Transverse colon (tissue), 4 donors: ENCODE measurements around the gene DELE1. TPM values are rescaled to one million over a fixed set of nuclear protein-coding genes. Genes with fewer than 3 reads are reported as not detected.

Source experiments
- DNase-seq: peaks from one replicate; pipeline ENCODE4 v3.0.0-alpha.2; 2019
- H3K27ac ChIP-seq, 4 donors: fragments of 200-600 bp; sonication (generic); 2 replicates each; pipeline ENCODE4 v1.5.1; 2016 to 2018; ENCODE audit warnings: inconsistent platforms in 4 of 4
- H3K27me3 ChIP-seq: fragments of 200-600 bp; sonication (generic); 2 replicates; pipeline ENCODE4 v1.5.1; 2017; ENCODE audit warnings: inconsistent platforms
- H3K36me3 ChIP-seq, 4 donors: fragments of 200-600 bp; sonication (generic); 2 replicates each; pipeline ENCODE4 v1.5.1; 2017 to 2019; ENCODE audit warnings: inconsistent platforms in 4 of 4
- H3K4me1 ChIP-seq, 4 donors: fragments of 200-600 bp; sonication (generic); 2 replicates each; pipeline ENCODE4 v1.5.1; 2017 to 2020; ENCODE audit warnings: inconsistent platforms in 4 of 4
- H3K4me3 ChIP-seq, 4 donors: fragments of 200-600 bp; sonication (generic); 1 replicate in 1 of 4; 2 replicates in 3 of 4; pipeline versions ENCODE4 v1.5.1 to v1.6.1; 2017 to 2019; ENCODE audit warnings: inconsistent platforms in 4 of 4
- H3K9me3 ChIP-seq, 2 donors: fragments of 200-600 bp; sonication (generic); 2 replicates each; pipeline ENCODE4 v1.5.1; 2017 to 2019; ENCODE audit warnings: inconsistent platforms in 2 of 2
- CTCF ChIP-seq, 5 experiments: fragments of 200-600 bp in 3 of 5; fragments of 450-650 bp in 2 of 5; sonication (generic) in 3 of 5; IDR thresholded peaks; 1 replicate in 2 of 5; 2 replicates in 3 of 5; pipeline ENCODE4 v1.5.1; 2016 to 2017; ENCODE audit warnings: antibody characterized with exemption in 5 of 5, inconsistent platforms in 3 of 5, mild to moderate bottlenecking in 2 of 5, moderate library complexity in 1 of 5
- EP300 ChIP-seq: sonication (generic); formaldehyde crosslinking; IDR thresholded peaks from one replicate; pipeline ENCODE4 v1.6.1; 2017; ENCODE audit warnings: antibody characterized with exemption, low read depth
- POLR2A ChIP-seq: fragments of 450-650 bp; IDR thresholded peaks from one replicate; pipeline ENCODE4 v1.6.1; 2016; ENCODE audit warnings: antibody characterized with exemption, mild to moderate bottlenecking, moderate library complexity
- POLR2AphosphoS5 ChIP-seq, 3 donors: sonication (generic); formaldehyde crosslinking; IDR thresholded peaks; one replicate each; pipeline ENCODE4 v1.6.1; 2016; ENCODE audit warnings: antibody characterized with exemption in 3 of 3
- WGBS, 2 donors: methylation state at CpG; one replicate each; pipeline ENCODE4 v1.1.5; 2018; ENCODE audit warnings: low coverage in 1 of 2; 5-methylcytosine and 5-hydroxymethylcytosine counted together
- in situ Hi-C, 4 donors: fragments of 200-750 bp; cut with MboI; loops; one replicate each; pipeline versions ENCODE4 v1.15.0 to v1.15.1; 2017; ENCODE audit warnings: low sequenced_read_pairs in 3 of 4, low pct_ligation_motif_present in 1 of 4, low pct_unique_long_range_greater_than_20kb in 1 of 4
- intact Hi-C: fragments of 100-400 bp; cut with DNase I; formaldehyde crosslinking; loops from one replicate; pipeline ENCODE4 v1.15.1; 2023; ENCODE audit warnings: low total_unique reads
- total RNA-seq, 4 donors: library from RNA; depleted of rRNA; stranded (reverse); fragments of >200 nt; gene quantifications; one replicate each; pipeline ENCODE4 v1.1.0, GENCODE V29; 2016

DELE1 gene
- total RNA-seq, 4 donors from 2014 or later: 92.6 to 270 (median 126) TPM

GRCh38 chr5:141875022-141875740 is 48.5 kb upstream of the DELE1 start:
- peak overlapping the region in 3 of 4 donors; percentile 65 to 86 (median 77) for H3K4me3 ChIP-seq

GRCh38 chr5:141875795-141876627 is 47.7 kb upstream of the DELE1 start:
- intact Hi-C loops (loop anchor here (5.0 kb wide), 1 partner anchor 64 kb away; no protein-coding TSS in a partner anchor), in situ Hi-C loops (no loop called here)
- H3K36me3 ChIP-seq: no peaks in the 10 kb centered on the region
- H3K9me3 ChIP-seq: no peaks in the 10 kb centered on the region
- H3K4me3 ChIP-seq: peak overlapping the region; percentile 41 to 86 (median 71)
- peak; percentile 86 for DNase-seq
- TF ChIP-seq POLR2AphosphoS5 (IDR thresholded peaks at IDR 0.05) (peak; percentile 72 to 97 (median 95)), EP300 (no peak), CTCF (IDR thresholded peaks at IDR 0.05) (peak in 1 of 5 experiments; percentile 7), POLR2A (peak; percentile 97)
- H3K4me1 ChIP-seq: peaks cover 12 to 72% (median 53%) of the 10 kb centered on the region in 4 donors
- peaks cover 41% of the 10 kb centered on the region for H3K27me3 ChIP-seq
- peak overlapping the region; percentile 88 to 96 (median 94) for H3K27ac ChIP-seq
- WGBS, 2 donors: 6 to 20% methylated on average over 1 to 38 of the region's 65 CpGs

More at GRCh38 chr5:141875022-141875740, 48.5 kb upstream of the DELE1 start:
- H3K27me3 ChIP-seq: peaks cover 41% of the 10 kb centered on the region
- no peaks in the 10 kb centered on the region for H3K36me3 ChIP-seq
- 14 to 18% methylated on average over 3 to 9 of the region's 9 CpGs for WGBS, 2 donors
- no peak for DNase-seq
- peaks cover 16 to 81% (median 61%) of the 10 kb centered on the region in 4 donors for H3K4me1 ChIP-seq
- H3K27ac ChIP-seq: peak overlapping the region; percentile 88 to 96 (median 94)
- intact Hi-C loops: loop anchor here (5.0 kb wide), 1 partner anchor 63 kb away; no protein-coding TSS in a partner anchor
- no peaks in the 10 kb centered on the region for H3K9me3 ChIP-seq
- TF ChIP-seq CTCF (IDR thresholded peaks at IDR 0.05): no peak
- no peak for TF ChIP-seq POLR2A
- TF ChIP-seq EP300: no peak
- no peak for TF ChIP-seq POLR2AphosphoS5 (IDR thresholded peaks at IDR 0.05)
- in situ Hi-C loops: no loop called here

- Histone ChIP-seq H3K4me3 (peak overlapping the region; percentile 41 to 86 (median 71)), H3K27ac (peak overlapping the region; percentile 88 to 96 (median 94)), H3K36me3 (no peaks in the 10 kb centered on the region), H3K27me3 (peaks cover 41% of the 10 kb centered on the region), H3K9me3 (no peaks in the 10 kb centered on the region), H3K4me1 (peaks cover 6 to 64% (median 45%) of the 10 kb centered on the region in 4 donors)
- WGBS, 2 donors: 4% methylated on average over 42 of the region's 42 CpGs; no CpG with 5 or more reads in 1 of the 2 donors
- in situ Hi-C loops: no loop called here
- intact Hi-C loops: loop anchor here (5.0 kb wide), 1 partner anchor 64 kb away; no protein-coding TSS in a partner anchor
- DNase-seq: peak; percentile 44
- no peak for TF ChIP-seq CTCF (IDR thresholded peaks at IDR 0.05)
- no peak for TF ChIP-seq EP300
- TF ChIP-seq POLR2AphosphoS5 (IDR thresholded peaks at IDR 0.05): peak; percentile 18 to 84 (median 83)
- peak; percentile 79 for TF ChIP-seq POLR2A
Measured at GRCh38 chr5:141876628-141877355, 46.9 kb upstream of the DELE1 start.
